OCI-LY1 (cell line): ENCODE results near the gene RNU6-9.

Experiments
- H2AFZ ChIP-seq: fragments of 200-600 bp; sonication (generic), shearing (Covaris generic); 2 replicates; pipeline ENCODE4 v1.6.0; 2014; ENCODE audit warnings: antibody characterized with exemption, mild to moderate bottlenecking, low read length
- H3F3A ChIP-seq: fragments of 200-600 bp; sonication (generic), shearing (Covaris generic); 2 replicates; pipeline ENCODE4 v1.6.0; 2014; ENCODE audit warnings: mild to moderate bottlenecking, antibody characterized with exemption, low read length, moderate library complexity; ENCODE audit not compliant: insufficient read depth
- H3K27ac ChIP-seq: fragments of 200-600 bp; sonication (generic); 2 replicates; pipeline ENCODE4 v1.5.1; 2014; ENCODE audit warnings: low read length, mixed run types, mild to moderate bottlenecking, low read depth; ENCODE audit not compliant: poor library complexity, severe bottlenecking
- H3K27me3 ChIP-seq: fragments of 200-600 bp; sonication (generic); 2 replicates; pipeline ENCODE4 v1.6.0; 2014; ENCODE audit warnings: antibody characterized with exemption, mild to moderate bottlenecking, low read length, moderate library complexity; ENCODE audit not compliant: insufficient read depth
- H3K36me3 ChIP-seq: fragments of 200-600 bp; sonication (generic); 2 replicates; pipeline ENCODE4 v1.6.1; 2014; ENCODE audit warnings: mild to moderate bottlenecking, antibody characterized with exemption, low read length, moderate library complexity, mixed read lengths; ENCODE audit not compliant: insufficient read depth
- H3K4me1 ChIP-seq: fragments of 200-600 bp; sonication (generic); 2 replicates; pipeline ENCODE4 v1.5.1; 2014; ENCODE audit warnings: mild to moderate bottlenecking, low read length, moderate library complexity; ENCODE audit not compliant: insufficient read depth, severe bottlenecking
- H3K4me2 ChIP-seq: fragments of 200-600 bp; sonication (generic), shearing (Covaris generic); 2 replicates; pipeline ENCODE4 v1.6.1; 2014; ENCODE audit warnings: low read length
- H3K4me3 ChIP-seq: fragments of 200-600 bp; sonication (generic); 2 replicates; pipeline ENCODE4 v1.5.1; 2014; ENCODE audit warnings: low read length, low read depth, mild to moderate bottlenecking, mixed read lengths; ENCODE audit not compliant: poor library complexity, severe bottlenecking
- H3K79me2 ChIP-seq: fragments of 200-600 bp; shearing (Covaris generic); 2 replicates; pipeline ENCODE4 v1.6.1; 2016; ENCODE audit warnings: mixed run types, low read length, mixed read lengths; ENCODE audit not compliant: insufficient read depth
- H3K9ac ChIP-seq: fragments of 200-600 bp; sonication (generic), shearing (Covaris generic); 2 replicates; pipeline ENCODE4 v1.6.1; 2014; ENCODE audit warnings: mild to moderate bottlenecking, low read length, mixed read lengths
- H3K9me2 ChIP-seq: fragments of 200-600 bp; sonication (generic), shearing (Covaris generic); 2 replicates; pipeline ENCODE4 v1.6.1; 2014; ENCODE audit warnings: low read depth, mild to moderate bottlenecking, low read length, mixed read lengths
- H3K9me3 ChIP-seq: fragments of 200-600 bp; shearing (Covaris generic); 2 replicates; pipeline ENCODE4 v1.6.1; 2014; ENCODE audit warnings: low read length, mixed read lengths
- H4K20me1 ChIP-seq: fragments of 200-600 bp; sonication (generic), shearing (Covaris generic); 2 replicates; pipeline ENCODE4 v1.6.0; 2016; ENCODE audit warnings: mild to moderate bottlenecking, low read length; ENCODE audit not compliant: insufficient read depth
- EZH2 ChIP-seq: fragments of 200-600 bp; sonication (generic), shearing (Covaris generic); IDR thresholded peaks from 2 replicates; pipeline ENCODE4 v1.8.0; 2017; ENCODE audit warnings: borderline replicate concordance, mixed run types, mild to moderate bottlenecking, antibody characterized with exemption, low read length, moderate library complexity, mixed read lengths
- TF ChIP-seq, protein P1 (sequence below): fragments of 200-600 bp; sonication (generic), shearing (Covaris generic); IDR thresholded peaks from 2 replicates; pipeline ENCODE4 v1.5.1; 2017; ENCODE audit warnings: mild to moderate bottlenecking, antibody characterized with exemption, low read length, moderate library complexity, mixed read lengths

Gene RNU6-9

DNA sequence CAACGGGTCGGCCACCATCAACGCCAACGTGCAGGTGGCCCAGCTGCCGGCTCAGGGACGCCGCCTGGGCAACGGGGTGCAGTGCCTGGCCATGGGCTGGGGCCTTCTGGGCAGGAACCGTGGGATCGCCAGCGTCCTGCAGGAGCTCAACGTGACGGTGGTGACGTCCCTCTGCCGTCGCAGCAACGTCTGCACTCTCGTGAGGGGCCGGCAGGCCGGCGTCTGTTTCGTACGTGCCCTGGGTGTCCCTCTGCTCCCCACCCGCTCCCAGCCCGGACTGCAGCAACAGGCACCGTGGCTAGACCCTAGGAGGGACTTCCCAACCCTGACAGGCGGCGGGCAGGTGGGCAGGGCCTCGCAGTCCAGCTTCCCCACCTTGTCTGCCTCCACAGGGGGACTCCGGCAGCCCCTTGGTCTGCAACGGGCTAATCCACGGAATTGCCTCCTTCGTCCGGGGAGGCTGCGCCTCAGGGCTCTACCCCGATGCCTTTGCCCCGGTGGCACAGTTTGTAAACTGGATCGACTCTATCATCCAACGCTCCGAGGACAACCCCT, 37.6 kb upstream of the RNU6-9 start:
- H3K4me2 ChIP-seq, result no peak overlapping the region
- TF ChIP-seq EZH2, result no peak
- TF ChIP-seq, protein P1, sequence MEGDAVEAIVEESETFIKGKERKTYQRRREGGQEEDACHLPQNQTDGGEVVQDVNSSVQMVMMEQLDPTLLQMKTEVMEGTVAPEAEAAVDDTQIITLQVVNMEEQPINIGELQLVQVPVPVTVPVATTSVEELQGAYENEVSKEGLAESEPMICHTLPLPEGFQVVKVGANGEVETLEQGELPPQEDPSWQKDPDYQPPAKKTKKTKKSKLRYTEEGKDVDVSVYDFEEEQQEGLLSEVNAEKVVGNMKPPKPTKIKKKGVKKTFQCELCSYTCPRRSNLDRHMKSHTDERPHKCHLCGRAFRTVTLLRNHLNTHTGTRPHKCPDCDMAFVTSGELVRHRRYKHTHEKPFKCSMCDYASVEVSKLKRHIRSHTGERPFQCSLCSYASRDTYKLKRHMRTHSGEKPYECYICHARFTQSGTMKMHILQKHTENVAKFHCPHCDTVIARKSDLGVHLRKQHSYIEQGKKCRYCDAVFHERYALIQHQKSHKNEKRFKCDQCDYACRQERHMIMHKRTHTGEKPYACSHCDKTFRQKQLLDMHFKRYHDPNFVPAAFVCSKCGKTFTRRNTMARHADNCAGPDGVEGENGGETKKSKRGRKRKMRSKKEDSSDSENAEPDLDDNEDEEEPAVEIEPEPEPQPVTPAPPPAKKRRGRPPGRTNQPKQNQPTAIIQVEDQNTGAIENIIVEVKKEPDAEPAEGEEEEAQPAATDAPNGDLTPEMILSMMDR, result no peak
- H3K9ac ChIP-seq, result no peak overlapping the region
- H3K79me2 ChIP-seq, result no peaks in the 10 kb centered on the region
- no peaks in the 10 kb centered on the region for H3K36me3 ChIP-seq
- H3K9me2 ChIP-seq, result no peaks in the 10 kb centered on the region
- no peaks in the 10 kb centered on the region for H3K4me1 ChIP-seq
- no peaks in the 10 kb centered on the region for H3K9me3 ChIP-seq
- no peak overlapping the region for H2AFZ ChIP-seq
- H3K4me3 ChIP-seq, result no peak overlapping the region
- no peaks in the 10 kb centered on the region for H3F3A ChIP-seq
- no peaks in the 10 kb centered on the region; the same call in 1 of the 2 replicates for H3K27me3 ChIP-seq
- H4K20me1 ChIP-seq, result no peaks in the 10 kb centered on the region
- no peak overlapping the region for H3K27ac ChIP-seq

DNA sequence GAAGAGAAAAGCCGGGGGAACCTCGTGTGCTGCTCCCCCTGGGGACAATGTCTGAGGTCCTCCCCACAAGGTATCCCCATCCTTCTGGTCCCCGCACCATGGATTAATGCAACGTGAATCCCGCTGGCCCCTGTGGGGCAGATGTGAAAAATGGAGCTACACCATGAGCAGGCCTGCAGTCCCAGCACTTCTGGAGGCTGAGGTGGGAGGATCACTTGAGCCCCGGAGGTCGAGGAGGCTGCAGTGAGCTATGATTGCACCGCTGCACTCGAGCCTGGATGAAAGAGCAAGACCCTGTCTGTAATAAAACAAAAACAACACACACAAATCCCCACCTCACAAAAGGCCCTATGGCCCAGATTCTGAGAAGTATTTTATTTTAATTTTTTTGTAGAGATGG, 35.0 kb upstream of the RNU6-9 start:
- Histone ChIP-seq H3K4me2 (no peak overlapping the region), H2AFZ (no peak overlapping the region), H3K36me3 (no peaks in the 10 kb centered on the region), H3K27ac (no peak overlapping the region), H3K4me3 (no peak overlapping the region), H3K9me2 (no peaks in the 10 kb centered on the region), H4K20me1 (no peaks in the 10 kb centered on the region), H3F3A (no peaks in the 10 kb centered on the region), H3K9me3 (no peaks in the 10 kb centered on the region), H3K79me2 (no peaks in the 10 kb centered on the region), H3K27me3 (no peaks in the 10 kb centered on the region), H3K9ac (no peak overlapping the region), H3K4me1 (peaks cover 14% of the 10 kb centered on the region)
- TF ChIP-seq, protein P1, result no peak
- TF ChIP-seq EZH2, result no peak

DNA sequence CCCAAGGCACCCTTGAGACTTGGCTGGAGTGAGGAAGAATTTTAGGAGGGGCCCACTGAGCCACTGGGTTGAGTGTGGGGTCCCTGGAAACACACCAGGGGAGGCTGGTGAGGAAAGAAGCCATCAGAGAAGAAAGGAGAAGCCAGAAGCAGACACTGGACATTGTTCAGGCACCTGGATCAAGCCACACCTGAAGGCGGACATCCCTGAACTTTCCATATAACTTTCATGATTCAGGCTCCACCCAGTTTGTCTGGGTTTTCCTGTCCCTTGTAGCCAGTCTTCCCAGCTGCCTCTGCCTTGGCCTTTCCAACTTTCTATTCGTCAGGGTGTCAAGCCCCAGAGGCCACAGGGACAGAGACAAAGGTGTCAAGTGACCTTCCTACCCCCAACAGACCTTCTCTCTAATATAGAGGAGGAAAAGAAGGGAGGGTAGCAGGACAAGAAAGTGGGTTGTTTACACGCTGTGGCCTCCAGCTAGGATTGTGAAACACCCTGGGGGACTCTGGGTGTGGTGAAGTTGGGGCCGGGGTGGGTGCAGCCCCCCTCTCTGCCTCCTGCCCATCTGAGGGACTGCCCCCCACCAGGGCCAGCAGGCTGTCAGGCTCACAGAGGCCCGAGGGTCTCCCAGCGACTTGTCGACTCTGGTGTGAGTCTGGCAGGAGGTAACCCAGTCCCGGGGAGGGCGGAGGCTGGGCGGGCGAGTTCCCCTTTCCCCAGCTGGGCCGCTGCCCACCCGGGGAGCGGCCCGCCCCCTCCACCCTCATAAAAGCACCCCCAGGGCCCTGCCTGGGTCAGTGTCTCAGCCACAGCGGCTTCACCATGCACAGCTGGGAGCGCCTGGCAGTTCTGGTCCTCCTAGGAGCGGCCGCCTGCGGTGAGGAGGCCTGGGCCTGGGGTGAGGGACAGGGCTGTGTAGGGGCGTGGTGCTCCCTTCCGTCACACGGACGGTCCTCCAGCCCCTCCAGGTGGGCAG, 34.1 kb upstream of the RNU6-9 start, which contains the start of gene CFD:
TSS of gene CFD (plus strand) at position 797 of the 976 bp plus-strand sequence. CDS start at position 823, 26 bp downstream.
- Histone ChIP-seq H4K20me1 (no peaks in the 10 kb centered on the region), H3K9me3 (no peaks in the 10 kb centered on the region), H3K79me2 (no peaks in the 10 kb centered on the region), H3K4me1 (peaks cover 18% of the 10 kb centered on the region), H3F3A (no peaks in the 10 kb centered on the region), H3K4me2 (peak within 1 kb of the TSS; percentile 63), H3K27me3 (no peaks in the 10 kb centered on the region), H3K4me3 (peak within 1 kb of the TSS; percentile 62), H2AFZ (no peak within 1 kb of the TSS), H3K36me3 (no peaks in the 10 kb centered on the region), H3K27ac (no peak within 1 kb of the TSS), H3K9ac (peak within 1 kb of the TSS; percentile 55; the same call in 1 of the 2 replicates), H3K9me2 (no peaks in the 10 kb centered on the region)
- TF ChIP-seq EZH2, result no peak
- TF ChIP-seq, protein P1, result no peak
